ENCODE data around the gene TMEM89. TPM values are rescaled to one million over a fixed set of nuclear protein-coding genes. Genes with fewer than 3 reads are reported as not detected.

TMEM89 gene
- total RNA-seq, 2 experiments from 2014 or later, result 0.43 TPM; not detected in 1

DNA sequence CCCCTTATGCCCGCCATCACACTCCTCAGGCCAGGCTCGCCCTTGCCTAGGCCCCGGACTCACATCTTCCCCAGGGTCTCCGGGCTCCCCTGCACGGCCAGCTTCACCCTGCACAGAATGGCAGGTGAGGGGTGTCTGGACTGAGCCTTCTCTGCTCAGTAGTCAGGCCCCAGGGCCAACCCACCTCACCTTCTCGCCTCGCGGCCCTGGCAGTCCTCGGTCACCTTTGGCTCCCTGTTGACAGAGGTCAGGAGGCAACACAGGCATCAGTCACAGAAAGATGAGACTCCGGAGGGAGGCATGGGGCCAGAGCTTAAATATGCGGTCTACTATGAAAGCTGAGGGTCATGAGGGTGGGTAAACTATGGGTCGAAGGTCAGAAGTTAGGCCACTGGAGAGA is 49.6 kb downstream of the TMEM89 start:
- intact Hi-C loops (cut with micrococcal nuclease), result no loop called here
- Mint-ChIP-seq H3K27ac (no peak overlapping the region), H3K4me1 (ENCODE audit: low read depth) (no peaks in the 10 kb centered on the region), H3K27me3 (no peaks in the 10 kb centered on the region), H3K9me3 (no peaks in the 10 kb centered on the region), H3K4me3 (no peak overlapping the region), H3K36me3 (ENCODE audit: low read depth) (no peaks in the 10 kb centered on the region)
- POLR2A ChIA-PET, result no interaction called here
- CTCF ChIA-PET, result no interaction called here
- no peak for ATAC-seq
- DNase-seq, result no peak
- TF ChIP-seq, protein P1, sequence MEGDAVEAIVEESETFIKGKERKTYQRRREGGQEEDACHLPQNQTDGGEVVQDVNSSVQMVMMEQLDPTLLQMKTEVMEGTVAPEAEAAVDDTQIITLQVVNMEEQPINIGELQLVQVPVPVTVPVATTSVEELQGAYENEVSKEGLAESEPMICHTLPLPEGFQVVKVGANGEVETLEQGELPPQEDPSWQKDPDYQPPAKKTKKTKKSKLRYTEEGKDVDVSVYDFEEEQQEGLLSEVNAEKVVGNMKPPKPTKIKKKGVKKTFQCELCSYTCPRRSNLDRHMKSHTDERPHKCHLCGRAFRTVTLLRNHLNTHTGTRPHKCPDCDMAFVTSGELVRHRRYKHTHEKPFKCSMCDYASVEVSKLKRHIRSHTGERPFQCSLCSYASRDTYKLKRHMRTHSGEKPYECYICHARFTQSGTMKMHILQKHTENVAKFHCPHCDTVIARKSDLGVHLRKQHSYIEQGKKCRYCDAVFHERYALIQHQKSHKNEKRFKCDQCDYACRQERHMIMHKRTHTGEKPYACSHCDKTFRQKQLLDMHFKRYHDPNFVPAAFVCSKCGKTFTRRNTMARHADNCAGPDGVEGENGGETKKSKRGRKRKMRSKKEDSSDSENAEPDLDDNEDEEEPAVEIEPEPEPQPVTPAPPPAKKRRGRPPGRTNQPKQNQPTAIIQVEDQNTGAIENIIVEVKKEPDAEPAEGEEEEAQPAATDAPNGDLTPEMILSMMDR (IDR thresholded peaks at IDR 0.05), result no peak

Small RNAs within 50 kb of the gene (microRNA-seq; reads per million reads assigned to microRNA genes)
- gene MIR4793 (ENCODE audit: borderline microRNAs expressed, borderline replicate concordance) (not detected), gene MIR711 (ENCODE audit: borderline microRNAs expressed, borderline replicate concordance) (not detected)

Other genes starting within 250 kb of the TMEM89 start
- gene FBXW12, start 249.6 kb downstream of the TMEM89 start, total RNA-seq, result not detected
- 1 to 10 TPM; 3.7 TPM for gene PLXNB1, start 191.7 kb downstream of the TMEM89 start, total RNA-seq
- 10 to 100 TPM; 25.3 to 28.3 TPM for gene CCDC51, start 181.7 kb downstream of the TMEM89 start, total RNA-seq
- gene TMA7, start 181.5 kb downstream of the TMEM89 start, total RNA-seq, result 100 to 1,000 TPM; 312 to 334 TPM
- 10 to 100 TPM; 12.4 to 15.0 TPM for gene ATRIP, start 175.0 kb downstream of the TMEM89 start, total RNA-seq
- 10 to 100 TPM; 65.9 to 71.4 TPM for gene SHISA5, start 117.6 kb downstream of the TMEM89 start, total RNA-seq
- 10 to 100 TPM; 90.8 to 94.0 TPM for gene PFKFB4, start 65.0 kb downstream of the TMEM89 start, total RNA-seq
- not detected for gene UCN2, start 58.0 kb downstream of the TMEM89 start, total RNA-seq
- 1 to 10 TPM; 1.6 to 2.2 TPM for gene COL7A1, start 26.4 kb downstream of the TMEM89 start, total RNA-seq
- gene UQCRC1, start 12.1 kb downstream of the TMEM89 start, total RNA-seq, result 100 to 1,000 TPM; 240 to 256 TPM
- 10 to 100 TPM; 41.3 to 45.0 TPM for gene SLC26A6, start 13.7 kb upstream of the TMEM89 start, total RNA-seq
- gene CELSR3, start 41.1 kb upstream of the TMEM89 start, total RNA-seq, result 10 to 100 TPM; 15.8 to 17.8 TPM
- gene NCKIPSD, start 64.1 kb upstream of the TMEM89 start, total RNA-seq, result 10 to 100 TPM; 69.7 to 73.8 TPM
- gene IP6K2, start 95.5 kb upstream of the TMEM89 start, total RNA-seq, result 10 to 100 TPM; 47.7 to 48.0 TPM
- gene PRKAR2A, start 226.1 kb upstream of the TMEM89 start, total RNA-seq, result 10 to 100 TPM; 31.0 to 32.1 TPM